Uterus (tissue), 4 donors: ENCODE results near the gene OR9I1. TPM values are rescaled to one million over a fixed set of nuclear protein-coding genes. Genes with fewer than 3 reads are reported as not detected.

Source experiments
- DNase-seq, 2 donors: peaks; one replicate each; pipeline ENCODE4 v3.0.0-alpha.2; 2019 to 2020
- H3K27ac ChIP-seq, 2 donors: fragments of 200-600 bp; sonication (generic); 1 replicate in 1 of 2; 2 replicates in 1 of 2; pipeline ENCODE4 v1.5.1; 2016 to 2018
- H3K27me3 ChIP-seq, 2 donors: fragments of 200-600 bp; sonication (generic); one replicate each; pipeline ENCODE4 v1.5.1; 2018 to 2019; ENCODE audit warnings: control low read depth in 1 of 2
- H3K36me3 ChIP-seq, 2 donors: fragments of 200-600 bp; sonication (generic); one replicate each; pipeline ENCODE4 v1.5.1; 2019; ENCODE audit warnings: control low read depth in 1 of 2
- H3K4me1 ChIP-seq, 2 donors: fragments of 200-600 bp; sonication (generic); one replicate each; pipeline ENCODE4 v1.5.1; 2018 to 2019; ENCODE audit warnings: control low read depth in 1 of 2
- H3K4me3 ChIP-seq, 2 donors: fragments of 200-600 bp; sonication (generic); 1 replicate in 1 of 2; 2 replicates in 1 of 2; pipeline ENCODE4 v1.5.1; 2018 to 2019; ENCODE audit warnings: mild to moderate bottlenecking in 1 of 2
- H3K9me3 ChIP-seq, 2 donors: fragments of 200-600 bp; sonication (generic); one replicate each; pipeline ENCODE4 v1.5.1; 2019; ENCODE audit warnings: control low read depth in 1 of 2
- CTCF ChIP-seq, 4 experiments: fragments of 200-600 bp in 2 of 4; fragments of 450-650 bp in 2 of 4; sonication (generic) in 2 of 4; IDR thresholded peaks; one replicate each; pipeline ENCODE4 v1.5.1; 2016 to 2019; ENCODE audit warnings: antibody characterized with exemption in 4 of 4, mild to moderate bottlenecking in 2 of 4, moderate library complexity in 1 of 4
- POLR2A ChIP-seq, 2 donors: fragments of 450-650 bp; IDR thresholded peaks; one replicate each; pipeline ENCODE4 v1.6.1; 2016; ENCODE audit warnings: antibody characterized with exemption in 2 of 2, mild to moderate bottlenecking in 1 of 2, moderate library complexity in 1 of 2
- intact Hi-C: fragments of 100-400 bp; cut with DNase I; formaldehyde crosslinking; loops from one replicate; pipeline ENCODE4 v1.15.1; 2023; ENCODE audit warnings: low total_unique reads
- total RNA-seq, 4 donors: library from RNA; depleted of rRNA in 3 of 4; stranded (reverse); fragments of >200 nt in 3 of 4; gene quantifications; one replicate each; pipeline versions ENCODE4 v1.1.0 to v1.2.4, GENCODE V29; 2014 to 2023
- donor health status: DM: yes; HTN: yes; CAD: no.

Gene OR9I1
- total RNA-seq, 4 donors from 2014 or later = not detected

- intact Hi-C loops = no loop called here
- Histone ChIP-seq H3K27me3 (no peaks in the 10 kb centered on the region), H3K9me3 (no peaks in the 10 kb centered on the region), H3K27ac (no peak overlapping the region), H3K4me3 (no peak overlapping the region), H3K36me3 (no peaks in the 10 kb centered on the region), H3K4me1 (no peaks in the 10 kb centered on the region)
- TF ChIP-seq POLR2A (IDR thresholded peaks at IDR 0.05) (no peak), CTCF (IDR thresholded peaks at IDR 0.05) (no peak)
- no peak for DNase-seq
Observed at GRCh38 chr11:58068655-58069054, 56.7 kb downstream of the OR9I1 start.

GRCh38 chr11:58067685-58068084 is 57.6 kb downstream of the OR9I1 start:
- Histone ChIP-seq H3K9me3 (no peaks in the 10 kb centered on the region), H3K4me1 (no peaks in the 10 kb centered on the region), H3K27ac (no peak overlapping the region), H3K27me3 (no peaks in the 10 kb centered on the region), H3K4me3 (no peak overlapping the region), H3K36me3 (no peaks in the 10 kb centered on the region)
- intact Hi-C loops = no loop called here
- no peak for DNase-seq
- TF ChIP-seq CTCF (IDR thresholded peaks at IDR 0.05) (no peak), POLR2A (IDR thresholded peaks at IDR 0.05) (no peak)

Other genes starting within 250 kb of the OR9I1 start
- not detected for gene OR9Q1, start 101.6 kb downstream of the OR9I1 start, total RNA-seq
- gene OR6Q1, start 94.6 kb downstream of the OR9I1 start, total RNA-seq = not detected
- gene OR9Q2, start 63.5 kb upstream of the OR9I1 start, total RNA-seq = not detected
- not detected for gene OR1S2, start 78.6 kb upstream of the OR9I1 start, total RNA-seq
- gene OR1S1, start 87.2 kb upstream of the OR9I1 start, total RNA-seq = not detected
- not detected for gene OR10Q1, start 103.4 kb upstream of the OR9I1 start, total RNA-seq
- gene OR10W1, start 142.7 kb upstream of the OR9I1 start, total RNA-seq = not detected
- gene OR5B17, start 233.5 kb upstream of the OR9I1 start, total RNA-seq = not detected